Endothelial cell (in vitro differentiated cells): ENCODE results near the gene TRIML1. TPM values are rescaled to one million over a fixed set of nuclear protein-coding genes. Genes with fewer than 3 reads are reported as not detected.

Source experiments
- DNase-seq: peaks from one replicate; pipeline ENCODE4 v3.0.0; 2021; ENCODE audit warnings: low spot score
- H3K27ac Mint-ChIP-seq: one replicate; pipeline ENCODE4 v1.8.0; 2021; ENCODE audit warnings: mixed read lengths, inconsistent platforms; ENCODE audit not compliant: unreplicated experiment
- H3K27me3 Mint-ChIP-seq: one replicate; pipeline ENCODE4 v1.8.0; 2021; ENCODE audit warnings: mild to moderate bottlenecking, moderate library complexity, mixed read lengths, inconsistent platforms; ENCODE audit not compliant: unreplicated experiment
- H3K36me3 Mint-ChIP-seq: one replicate; pipeline ENCODE4 v1.8.0; 2021; ENCODE audit warnings: mild to moderate bottlenecking, low read depth, mixed read lengths, inconsistent platforms; ENCODE audit not compliant: unreplicated experiment
- H3K4me1 Mint-ChIP-seq: one replicate; pipeline ENCODE4 v1.8.0; 2021; ENCODE audit warnings: mild to moderate bottlenecking, mixed read lengths, inconsistent platforms; ENCODE audit not compliant: unreplicated experiment
- H3K4me3 Mint-ChIP-seq: one replicate; pipeline ENCODE4 v1.8.0; 2021; ENCODE audit warnings: mild to moderate bottlenecking, mixed read lengths, inconsistent platforms; ENCODE audit not compliant: unreplicated experiment
- H3K9me3 Mint-ChIP-seq: one replicate; pipeline ENCODE4 v1.8.0; 2021; ENCODE audit warnings: mixed read lengths, inconsistent platforms; ENCODE audit not compliant: unreplicated experiment
- total RNA-seq: library from RNA; stranded (reverse); fragmentation: NEBNext Ultra II Directional; extraction: Animal tissue kit (Norgen Biotek cat#: 25700); gene quantifications from one replicate; pipeline ENCODE4 v1.2.1, GENCODE V29; 2021; ENCODE audit not compliant: unreplicated experiment
- TF ChIP-seq, protein P1 (sequence below): fragments of 200-600 bp; sonication (generic); IDR thresholded peaks from one replicate; pipeline ENCODE4 v1.5.0; 2021; ENCODE audit warnings: antibody characterized with exemption; ENCODE audit not compliant: unreplicated experiment

TRIML1 gene
- total RNA-seq, 1 donor from 2014 or later, result 0.97 TPM

DNA sequence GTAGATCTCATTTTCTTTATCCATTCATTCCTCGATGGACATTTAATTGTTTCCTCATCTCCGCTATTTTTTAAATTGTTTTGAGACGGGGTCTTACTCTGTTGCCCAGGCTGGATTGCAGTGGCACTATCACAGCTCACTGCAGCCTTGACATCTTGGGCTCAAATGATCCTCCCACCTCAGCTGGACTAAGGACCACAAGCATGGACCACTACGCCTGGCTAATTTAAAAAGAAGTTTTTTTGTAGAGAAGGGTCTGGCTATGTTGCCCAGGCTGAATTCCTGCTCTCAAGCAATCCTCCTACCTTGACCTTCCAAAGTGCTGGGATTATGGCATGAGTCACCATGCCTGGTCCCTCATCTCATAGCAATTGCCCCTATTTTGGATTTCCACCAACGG is 7.0 kb upstream of the TRIML1 start:
- peaks cover 2% of the 10 kb centered on the region for H3K4me1 Mint-ChIP-seq

DNA sequence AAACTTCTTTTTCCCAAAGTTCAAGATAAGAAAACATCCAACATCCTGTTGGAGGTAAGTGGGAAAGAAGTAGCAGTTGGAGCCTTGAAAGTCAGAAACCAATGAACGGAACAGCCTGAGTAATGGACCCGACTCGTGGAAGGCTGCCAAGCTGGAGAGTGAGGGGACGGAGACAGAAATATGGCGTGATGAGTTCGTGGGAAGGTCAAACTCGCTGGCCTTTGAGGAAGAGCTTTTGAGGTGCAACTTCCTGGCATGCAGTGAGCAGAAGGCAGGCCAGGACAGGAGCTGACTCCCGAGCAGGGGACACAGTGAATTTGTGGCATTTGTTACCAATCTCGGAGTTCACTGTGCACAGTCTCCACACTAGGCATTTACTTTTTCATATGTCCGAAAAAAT is 1.0 kb upstream of the TRIML1 start:
- Mint-ChIP-seq H3K36me3 (no peaks in the 10 kb centered on the region), H3K9me3 (no peaks in the 10 kb centered on the region), H3K27ac (no peak overlapping the region), H3K4me3 (no peak overlapping the region), H3K4me1 (peaks cover 27% of the 10 kb centered on the region), H3K27me3 (no peaks in the 10 kb centered on the region)
- DNase-seq, result no peak
- TF ChIP-seq, protein P1, sequence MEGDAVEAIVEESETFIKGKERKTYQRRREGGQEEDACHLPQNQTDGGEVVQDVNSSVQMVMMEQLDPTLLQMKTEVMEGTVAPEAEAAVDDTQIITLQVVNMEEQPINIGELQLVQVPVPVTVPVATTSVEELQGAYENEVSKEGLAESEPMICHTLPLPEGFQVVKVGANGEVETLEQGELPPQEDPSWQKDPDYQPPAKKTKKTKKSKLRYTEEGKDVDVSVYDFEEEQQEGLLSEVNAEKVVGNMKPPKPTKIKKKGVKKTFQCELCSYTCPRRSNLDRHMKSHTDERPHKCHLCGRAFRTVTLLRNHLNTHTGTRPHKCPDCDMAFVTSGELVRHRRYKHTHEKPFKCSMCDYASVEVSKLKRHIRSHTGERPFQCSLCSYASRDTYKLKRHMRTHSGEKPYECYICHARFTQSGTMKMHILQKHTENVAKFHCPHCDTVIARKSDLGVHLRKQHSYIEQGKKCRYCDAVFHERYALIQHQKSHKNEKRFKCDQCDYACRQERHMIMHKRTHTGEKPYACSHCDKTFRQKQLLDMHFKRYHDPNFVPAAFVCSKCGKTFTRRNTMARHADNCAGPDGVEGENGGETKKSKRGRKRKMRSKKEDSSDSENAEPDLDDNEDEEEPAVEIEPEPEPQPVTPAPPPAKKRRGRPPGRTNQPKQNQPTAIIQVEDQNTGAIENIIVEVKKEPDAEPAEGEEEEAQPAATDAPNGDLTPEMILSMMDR, result no peak

More for the DNA sequence above, 7.0 kb upstream of the TRIML1 start:
- Mint-ChIP-seq H3K36me3 (no peaks in the 10 kb centered on the region), H3K27ac (no peak overlapping the region), H3K9me3 (no peaks in the 10 kb centered on the region), H3K4me3 (no peak overlapping the region), H3K27me3 (peaks cover 2% of the 10 kb centered on the region)
- TF ChIP-seq, protein P1, result no peak
- no peak for DNase-seq

DNA sequence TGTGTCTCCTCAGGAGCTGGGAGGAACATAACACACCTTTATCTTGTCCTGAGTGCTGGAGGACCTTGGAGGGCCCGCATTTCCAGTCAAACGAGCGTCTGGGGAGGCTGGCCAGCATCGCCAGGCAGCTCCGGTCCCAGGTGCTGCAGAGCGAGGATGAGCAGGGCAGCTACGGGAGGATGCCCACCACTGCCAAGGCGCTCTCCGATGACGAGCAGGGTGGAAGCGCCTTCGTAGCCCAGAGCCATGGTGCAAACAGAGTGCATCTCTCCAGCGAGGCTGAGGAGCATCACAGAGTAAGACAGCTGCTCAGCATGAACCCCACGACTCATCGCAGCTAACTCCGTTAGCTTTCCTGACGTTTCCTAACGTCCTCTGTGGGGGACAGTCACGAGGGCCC is 430 bp downstream of the TRIML1 start:
- no peak overlapping the region for H3K27ac Mint-ChIP-seq
- peaks cover 2% of the 10 kb centered on the region for H3K36me3 Mint-ChIP-seq
- no peaks in the 10 kb centered on the region for H3K27me3 Mint-ChIP-seq
- TF ChIP-seq, protein P1, result no peak
- H3K4me3 Mint-ChIP-seq, result no peak overlapping the region
- no peak for DNase-seq
- H3K4me1 Mint-ChIP-seq, result peaks cover 35% of the 10 kb centered on the region
- H3K9me3 Mint-ChIP-seq, result no peaks in the 10 kb centered on the region

DNA sequence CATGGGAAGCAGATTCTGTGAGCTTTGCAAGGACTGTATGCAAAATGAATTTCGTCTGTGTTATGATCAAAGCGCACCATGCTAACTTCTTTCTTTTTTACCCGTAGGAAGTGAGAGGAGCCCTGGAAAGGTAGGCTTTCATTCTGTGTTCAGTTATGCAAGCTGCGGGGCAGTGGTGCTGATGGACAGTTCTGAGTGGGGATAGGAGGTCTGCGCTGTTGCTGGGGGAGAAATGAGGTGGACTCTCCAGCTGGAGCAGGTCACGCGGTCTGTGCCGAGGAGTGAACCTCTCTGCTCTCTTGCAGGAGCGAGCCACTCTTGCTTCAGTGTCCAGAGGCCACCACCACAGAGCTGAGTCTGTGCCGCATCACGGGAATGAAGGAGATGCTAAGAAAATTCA is 4.5 kb downstream of the TRIML1 start:
- Mint-ChIP-seq H3K27ac (no peak overlapping the region), H3K4me3 (no peak overlapping the region), H3K9me3 (no peaks in the 10 kb centered on the region), H3K36me3 (peaks cover 3% of the 10 kb centered on the region), H3K27me3 (no peaks in the 10 kb centered on the region), H3K4me1 (peaks cover 31% of the 10 kb centered on the region)
- DNase-seq, result no peak
- TF ChIP-seq, protein P1, result no peak

DNA sequence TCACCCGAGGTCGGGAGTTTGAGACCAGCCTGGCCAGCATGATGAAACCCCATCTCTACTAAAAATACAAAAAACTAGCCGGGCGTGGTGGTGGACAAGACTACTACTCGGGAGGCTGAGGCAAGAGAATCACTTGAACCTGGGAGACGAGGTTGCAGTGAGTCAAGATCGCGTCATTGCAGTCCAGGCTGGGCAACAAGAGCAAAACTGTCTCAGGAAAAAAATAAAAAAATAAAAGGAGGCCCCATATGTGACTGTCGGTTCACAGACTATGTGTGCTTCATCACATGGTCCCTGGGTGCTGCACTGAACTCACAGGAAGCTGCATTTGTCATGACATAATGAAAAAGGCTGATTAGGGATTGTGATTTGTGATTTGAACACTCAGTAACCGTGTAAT is 6.4 kb downstream of the TRIML1 start:
- DNase-seq, result no peak
- H3K27ac Mint-ChIP-seq, result no peak overlapping the region
- peaks cover 27% of the 10 kb centered on the region for H3K4me1 Mint-ChIP-seq
- H3K4me3 Mint-ChIP-seq, result no peak overlapping the region
- H3K27me3 Mint-ChIP-seq, result peaks cover 5% of the 10 kb centered on the region
- peaks cover 5% of the 10 kb centered on the region for H3K9me3 Mint-ChIP-seq
- peaks cover 3% of the 10 kb centered on the region for H3K36me3 Mint-ChIP-seq
- TF ChIP-seq, protein P1, result no peak
